Measurements from ENCODE around the gene BMPR1B. TPM values are rescaled to one million over a fixed set of nuclear protein-coding genes. Genes with fewer than 3 reads are reported as not detected.

BMPR1B gene
- total and polyA plus RNA-seq, 2 donors (not counting 1 experiment from before 2014, with no cell fraction given) = not detected

GRCh38 chr4:94811643-94812042 lies 53.9 kb downstream of the BMPR1B start:
- no peaks in the 10 kb centered on the region for H3K27me3 Mint-ChIP-seq
- no peaks in the 10 kb centered on the region for H4K20me1 ChIP-seq (ENCODE audit: control insufficient read depth, insufficient read depth, low read length, poor library complexity, severe bottlenecking)
- no peaks in the 10 kb centered on the region for H3K4me1 Mint-ChIP-seq
- H3K4me1 ChIP-seq (ENCODE audit: control insufficient read depth in 2 of 2, insufficient read depth in 2 of 2, low read length in 2 of 2) = no peaks in the 10 kb centered on the region
- H3K4me2 ChIP-seq (replicated peaks; ENCODE audit: low read depth, low read length, poor library complexity, severe bottlenecking) = no peak overlapping the region
- H3K27ac ChIP-seq (ENCODE audit: low read length in 2 of 2) = no peak overlapping the region
- DNase-seq = no peak
- H3K9ac ChIP-seq (ENCODE audit: low read length) = no peak overlapping the region
- H3K36me3 ChIP-seq (replicated peaks in 1 of 2; ENCODE audit: control extremely low read depth in 1 of 2, control insufficient read depth in 1 of 2, extremely low read depth in 1 of 2, insufficient read depth in 2 of 2, low read length in 1 of 2) = no peaks in the 10 kb centered on the region
- POLR2A ChIA-PET = no interaction called here
- H3K27ac Mint-ChIP-seq = no peak overlapping the region
- WGBS (ENCODE audit: insufficient coverage) = no CpG with 5 or more reads among the region's 5 CpGs
- no peak overlapping the region for H3K4me3 Mint-ChIP-seq
- H3K9me3 ChIP-seq (ENCODE audit: control extremely low read depth in 1 of 3, control insufficient read depth in 2 of 3, insufficient read depth in 1 of 3, low read length in 2 of 3) = no peaks in the 10 kb centered on the region
- intact Hi-C loops (cut with micrococcal nuclease) = no loop called here
- H3K4me3 ChIP-seq (ENCODE audit: control extremely low read depth in 1 of 5, extremely low read depth in 1 of 5, insufficient read depth in 1 of 5, low read depth in 2 of 5, low read length in 4 of 5) = no peak overlapping the region
- no peaks in the 10 kb centered on the region for H3K9me3 Mint-ChIP-seq (ENCODE audit: insufficient read depth)
- CTCF ChIA-PET = no interaction called here
- H3K27me3 ChIP-seq (replicated peaks in 1 of 4; ENCODE audit: control extremely low read depth in 1 of 4, control insufficient read depth in 3 of 4, insufficient read depth in 4 of 4, low read length in 3 of 4) = no peaks in the 10 kb centered on the region
- H2AFZ ChIP-seq (ENCODE audit: insufficient read depth, low read depth, low read length, poor library complexity, severe bottlenecking) = no peak overlapping the region
- no peaks in the 10 kb centered on the region for H3K79me2 ChIP-seq (ENCODE audit: control insufficient read depth, insufficient read depth, low read length)
- no peak for TF ChIP-seq CTCF (IDR thresholded peaks at IDR 0.05)
- TF ChIP-seq EZH2 (IDR thresholded peaks at IDR 0.05; ENCODE audit: borderline replicate concordance, insufficient read depth, low read depth, low read length, poor library complexity, severe bottlenecking) = no peak
- no peak for ATAC-seq (ENCODE audit: low read depth)

- Histone ChIP-seq H3K27me3 (replicated peaks in 1 of 4; ENCODE audit: control extremely low read depth in 1 of 4, control insufficient read depth in 3 of 4, insufficient read depth in 4 of 4, low read length in 3 of 4) (no peaks in the 10 kb centered on the region), H3K9me3 (ENCODE audit: control extremely low read depth in 1 of 3, control insufficient read depth in 2 of 3, insufficient read depth in 1 of 3, low read length in 2 of 3) (no peaks in the 10 kb centered on the region), H3K27ac (ENCODE audit: low read length in 2 of 2) (no peak overlapping the region), H3K4me1 (ENCODE audit: control insufficient read depth in 2 of 2, insufficient read depth in 2 of 2, low read length in 2 of 2) (no peaks in the 10 kb centered on the region), H3K79me2 (ENCODE audit: control insufficient read depth, insufficient read depth, low read length) (no peaks in the 10 kb centered on the region), H3K4me3 (ENCODE audit: control extremely low read depth in 1 of 5, extremely low read depth in 1 of 5, insufficient read depth in 1 of 5, low read depth in 2 of 5, low read length in 4 of 5) (no peak overlapping the region), H2AFZ (ENCODE audit: insufficient read depth, low read depth, low read length, poor library complexity, severe bottlenecking) (no peak overlapping the region), H3K9ac (ENCODE audit: low read length) (no peak overlapping the region), H3K36me3 (replicated peaks in 1 of 2; ENCODE audit: control extremely low read depth in 1 of 2, control insufficient read depth in 1 of 2, extremely low read depth in 1 of 2, insufficient read depth in 2 of 2, low read length in 1 of 2) (no peaks in the 10 kb centered on the region), H4K20me1 (ENCODE audit: control insufficient read depth, insufficient read depth, low read length, poor library complexity, severe bottlenecking) (no peaks in the 10 kb centered on the region), H3K4me2 (replicated peaks; ENCODE audit: low read depth, low read length, poor library complexity, severe bottlenecking) (no peak overlapping the region)
- no peaks in the 10 kb centered on the region for H3K27me3 Mint-ChIP-seq
- ATAC-seq (ENCODE audit: low read depth) (no peak), DNase-seq (no peak)
- intact Hi-C loops (cut with micrococcal nuclease) = no loop called here
- ChIA-PET POLR2A (no interaction called here), CTCF (no interaction called here)
- no peak overlapping the region for H3K4me3 Mint-ChIP-seq
- no peaks in the 10 kb centered on the region for H3K9me3 Mint-ChIP-seq (ENCODE audit: insufficient read depth)
- no peak overlapping the region for H3K27ac Mint-ChIP-seq
- no peak for TF ChIP-seq CTCF (IDR thresholded peaks at IDR 0.05)
- TF ChIP-seq EZH2 (IDR thresholded peaks at IDR 0.05; ENCODE audit: borderline replicate concordance, insufficient read depth, low read depth, low read length, poor library complexity, severe bottlenecking) = no peak
- no peaks in the 10 kb centered on the region for H3K4me1 Mint-ChIP-seq
- WGBS (ENCODE audit: insufficient coverage) = 95% methylated on average over 6 of the region's 6 CpGs
Measured at GRCh38 chr4:94813221-94813620, 55.5 kb downstream of the BMPR1B start.
